T-helper 1 cell treated with Interleukin-12 subunit alpha and Interleukin-12 subunit beta and Interleukin-4 antibody, amounts not matched to agents 30 μg/mL and 1 μg/mL, for 36 hours (primary cell): ENCODE data around the gene STX8.

Experiments used
- H3K27ac Mint-ChIP-seq: one replicate; pipeline ENCODE4 v1.8.0; 2021; ENCODE audit warnings: mild to moderate bottlenecking, mixed read lengths
- H3K27me3 Mint-ChIP-seq: one replicate; pipeline ENCODE4 v1.8.0; 2021; ENCODE audit warnings: low read depth, mixed read lengths
- H3K36me3 Mint-ChIP-seq: one replicate; pipeline ENCODE4 v1.8.0; 2021; ENCODE audit warnings: low read depth, mixed read lengths
- H3K4me1 Mint-ChIP-seq: one replicate; pipeline ENCODE4 v1.8.0; 2021; ENCODE audit warnings: low read depth, mixed read lengths
- H3K4me3 Mint-ChIP-seq: one replicate; pipeline ENCODE4 v1.8.0; 2021; ENCODE audit warnings: mild to moderate bottlenecking, moderate library complexity, mixed read lengths
- H3K9me3 Mint-ChIP-seq: one replicate; pipeline ENCODE4 v1.8.0; 2021; ENCODE audit warnings: mixed read lengths

Gene STX8

DNA sequence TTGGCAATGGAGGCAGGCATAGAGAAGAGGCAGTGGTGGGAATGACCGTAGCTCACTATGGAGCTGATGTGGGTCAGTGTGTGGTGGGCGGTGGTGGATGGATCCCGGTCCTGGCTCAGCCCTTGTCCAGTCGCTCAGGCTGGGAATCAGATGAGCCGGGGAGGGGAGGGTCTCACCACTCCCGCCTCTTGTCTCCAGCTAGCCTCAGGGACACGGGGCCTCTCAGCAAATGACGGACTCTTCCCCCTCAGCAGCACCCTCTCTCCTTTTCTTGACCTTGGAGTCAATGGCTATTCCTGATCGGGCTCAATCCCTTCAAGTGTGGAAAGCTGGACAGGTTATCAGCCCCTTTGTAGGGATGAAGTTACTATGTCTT, 345.8 kb downstream of the STX8 start:
- H3K27me3 Mint-ChIP-seq: no peaks in the 10 kb centered on the region
- H3K4me1 Mint-ChIP-seq: no peaks in the 10 kb centered on the region
- no peak overlapping the region for H3K4me3 Mint-ChIP-seq
- no peaks in the 10 kb centered on the region for H3K9me3 Mint-ChIP-seq
- no peak overlapping the region for H3K27ac Mint-ChIP-seq
- no peaks in the 10 kb centered on the region for H3K36me3 Mint-ChIP-seq

DNA sequence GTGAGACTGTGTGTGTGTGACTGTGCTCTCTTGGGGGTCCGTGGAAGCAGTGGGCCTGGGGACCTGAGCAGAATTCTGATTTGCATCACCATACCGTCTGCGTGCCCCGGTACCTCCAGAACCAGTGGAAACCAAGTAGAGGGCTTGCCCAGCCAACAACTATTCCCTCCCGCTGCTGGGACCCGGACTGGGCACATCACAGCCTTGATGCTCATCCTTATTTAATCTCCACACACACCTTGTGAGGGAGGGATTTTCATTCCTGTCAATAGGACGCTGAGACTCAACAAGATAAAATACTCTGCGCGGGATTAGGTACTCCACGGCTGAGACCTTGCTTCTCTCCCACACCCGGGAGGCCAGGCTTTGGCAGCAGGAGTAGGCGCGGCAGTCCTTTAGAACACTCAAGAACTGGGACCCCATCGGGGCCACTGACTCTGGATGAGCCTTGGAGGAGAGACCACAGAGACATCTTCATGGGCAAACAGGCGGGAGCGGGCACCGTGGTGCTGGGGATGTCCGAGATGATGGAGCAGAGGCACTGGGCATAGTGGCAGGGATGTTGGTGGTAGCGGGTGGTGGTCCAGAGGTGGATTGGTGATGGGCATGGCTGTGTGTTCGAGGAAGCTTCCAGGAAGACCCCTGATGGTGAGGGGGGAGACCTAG, 346.3 kb downstream of the STX8 start:
- H3K27me3 Mint-ChIP-seq: no peaks in the 10 kb centered on the region
- no peaks in the 10 kb centered on the region for H3K36me3 Mint-ChIP-seq
- no peak overlapping the region for H3K4me3 Mint-ChIP-seq
- H3K4me1 Mint-ChIP-seq: no peaks in the 10 kb centered on the region
- no peaks in the 10 kb centered on the region for H3K9me3 Mint-ChIP-seq
- H3K27ac Mint-ChIP-seq: no peak overlapping the region

DNA sequence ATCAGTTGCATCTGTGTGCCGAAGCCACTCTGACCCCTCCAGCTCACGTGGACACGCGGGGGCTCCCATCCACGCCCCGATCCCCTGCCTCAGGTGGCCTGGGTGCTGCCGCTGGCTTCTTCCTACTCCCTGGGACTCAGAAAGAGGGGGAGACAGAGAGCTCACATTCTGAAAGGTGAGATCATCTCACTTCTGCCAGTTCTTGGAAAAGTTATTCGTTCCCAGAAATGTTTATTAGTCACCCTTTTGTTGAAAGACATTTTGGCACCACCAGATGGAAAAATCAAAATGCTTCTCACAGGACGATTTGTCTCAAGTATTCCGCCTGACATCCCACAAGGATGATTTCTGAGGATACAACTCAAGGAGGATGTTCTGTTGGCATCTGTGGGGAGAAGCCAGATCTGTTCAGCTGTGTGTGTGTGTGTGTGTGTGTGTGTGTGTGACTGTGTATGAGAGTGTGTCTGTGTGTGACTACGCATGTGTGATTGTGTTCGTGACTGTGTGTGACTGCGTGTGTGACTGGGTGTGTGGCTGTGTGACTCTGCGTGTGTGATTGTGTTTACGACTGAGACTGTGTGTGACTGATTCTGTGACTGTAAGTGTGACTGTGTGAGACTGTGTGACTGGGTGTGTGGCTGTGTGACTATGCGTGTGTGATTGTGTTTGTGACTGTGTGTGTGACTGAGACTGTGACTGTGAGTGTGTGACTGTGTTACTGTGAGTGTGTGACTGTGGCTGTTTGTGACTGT, 347.0 kb downstream of the STX8 start:
- Mint-ChIP-seq H3K4me3 (no peak overlapping the region), H3K36me3 (no peaks in the 10 kb centered on the region), H3K27me3 (no peaks in the 10 kb centered on the region), H3K27ac (no peak overlapping the region), H3K9me3 (no peaks in the 10 kb centered on the region), H3K4me1 (no peaks in the 10 kb centered on the region)

DNA sequence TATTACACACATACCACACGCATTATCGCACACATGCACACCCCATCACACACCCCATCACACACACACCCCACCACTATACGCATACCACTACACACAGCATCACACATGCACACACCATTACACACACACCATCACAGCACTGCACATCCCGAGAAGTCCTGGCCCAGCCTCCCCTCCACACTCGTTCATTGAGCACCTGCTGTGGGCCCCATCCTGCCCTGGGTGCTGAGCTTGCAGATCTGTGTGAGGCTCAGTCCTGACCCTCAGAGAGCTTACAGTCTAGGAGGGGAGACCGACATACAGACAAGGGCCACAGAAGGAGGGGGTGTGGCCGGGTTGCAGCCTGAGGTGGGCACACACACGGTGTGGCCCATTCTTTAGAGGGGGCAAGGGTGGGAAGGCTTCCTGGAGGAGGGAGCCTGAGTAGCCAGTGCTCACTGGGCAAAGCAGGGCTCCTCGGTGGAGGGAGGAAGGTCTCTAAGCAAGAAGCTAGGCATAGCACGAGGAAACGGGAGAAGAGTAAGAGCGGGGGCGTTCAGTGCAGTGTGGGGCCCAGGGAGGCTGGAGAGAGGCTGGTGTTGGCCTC, 347.7 kb downstream of the STX8 start:
- H3K4me1 Mint-ChIP-seq: no peaks in the 10 kb centered on the region
- H3K4me3 Mint-ChIP-seq: no peak overlapping the region
- no peak overlapping the region for H3K27ac Mint-ChIP-seq
- H3K27me3 Mint-ChIP-seq: no peaks in the 10 kb centered on the region
- H3K36me3 Mint-ChIP-seq: no peaks in the 10 kb centered on the region
- H3K9me3 Mint-ChIP-seq: no peaks in the 10 kb centered on the region

DNA sequence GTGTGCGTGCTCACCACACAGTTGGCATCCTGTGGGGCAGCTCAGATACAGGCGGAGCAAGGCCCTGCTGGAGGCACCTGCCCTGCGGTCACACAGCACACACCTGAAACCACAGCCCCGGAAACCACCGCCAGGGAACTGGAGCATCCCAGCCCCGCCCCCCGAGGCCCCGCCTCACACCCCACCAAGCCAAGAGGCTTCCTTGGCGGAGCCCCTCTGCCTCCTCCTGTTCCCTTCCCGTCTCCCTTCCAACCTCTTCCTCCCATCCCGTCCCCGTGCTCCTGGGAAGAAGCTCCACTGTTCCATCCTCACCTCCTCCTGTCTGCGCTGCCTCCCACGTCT, 348.9 kb downstream of the STX8 start:
- Mint-ChIP-seq H3K27ac (no peak overlapping the region), H3K4me3 (no peak overlapping the region), H3K4me1 (no peaks in the 10 kb centered on the region), H3K36me3 (no peaks in the 10 kb centered on the region), H3K27me3 (no peaks in the 10 kb centered on the region), H3K9me3 (no peaks in the 10 kb centered on the region)

DNA sequence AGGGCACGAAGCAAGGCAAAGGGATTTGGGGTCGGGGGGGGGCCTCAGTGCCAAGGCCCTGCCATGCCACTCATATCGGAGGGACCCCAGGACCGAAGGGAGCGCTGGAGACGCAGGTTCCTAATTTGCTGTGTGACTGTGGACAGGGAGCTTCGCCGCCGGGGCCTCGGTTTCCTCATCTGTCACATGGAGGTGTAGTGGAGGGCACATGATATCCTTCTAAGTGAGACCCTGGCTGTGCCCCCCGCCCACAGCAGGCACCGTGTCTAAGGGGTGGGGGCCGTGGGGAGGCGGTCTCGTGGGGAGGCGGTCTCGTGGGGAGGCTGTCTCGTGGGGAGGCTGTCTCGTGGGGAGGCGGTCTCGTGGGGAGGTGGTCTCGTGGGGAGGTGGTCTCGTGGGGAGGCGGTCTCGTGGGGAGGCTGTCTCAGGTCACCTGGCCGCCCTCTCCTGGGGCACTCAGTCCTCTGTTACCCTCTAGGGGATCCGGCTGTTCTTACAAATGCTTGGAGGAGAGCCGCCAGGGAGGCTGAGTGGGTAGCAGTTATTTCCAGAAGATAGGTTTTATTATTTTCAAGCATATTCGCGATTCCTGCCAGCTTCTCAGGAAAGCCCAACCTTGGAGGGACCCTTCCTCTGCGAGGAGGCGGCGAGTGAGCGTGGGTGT, 349.4 kb downstream of the STX8 start:
- Mint-ChIP-seq H3K4me3 (no peak overlapping the region), H3K9me3 (no peaks in the 10 kb centered on the region), H3K27me3 (no peaks in the 10 kb centered on the region), H3K27ac (no peak overlapping the region), H3K4me1 (no peaks in the 10 kb centered on the region), H3K36me3 (no peaks in the 10 kb centered on the region)

DNA sequence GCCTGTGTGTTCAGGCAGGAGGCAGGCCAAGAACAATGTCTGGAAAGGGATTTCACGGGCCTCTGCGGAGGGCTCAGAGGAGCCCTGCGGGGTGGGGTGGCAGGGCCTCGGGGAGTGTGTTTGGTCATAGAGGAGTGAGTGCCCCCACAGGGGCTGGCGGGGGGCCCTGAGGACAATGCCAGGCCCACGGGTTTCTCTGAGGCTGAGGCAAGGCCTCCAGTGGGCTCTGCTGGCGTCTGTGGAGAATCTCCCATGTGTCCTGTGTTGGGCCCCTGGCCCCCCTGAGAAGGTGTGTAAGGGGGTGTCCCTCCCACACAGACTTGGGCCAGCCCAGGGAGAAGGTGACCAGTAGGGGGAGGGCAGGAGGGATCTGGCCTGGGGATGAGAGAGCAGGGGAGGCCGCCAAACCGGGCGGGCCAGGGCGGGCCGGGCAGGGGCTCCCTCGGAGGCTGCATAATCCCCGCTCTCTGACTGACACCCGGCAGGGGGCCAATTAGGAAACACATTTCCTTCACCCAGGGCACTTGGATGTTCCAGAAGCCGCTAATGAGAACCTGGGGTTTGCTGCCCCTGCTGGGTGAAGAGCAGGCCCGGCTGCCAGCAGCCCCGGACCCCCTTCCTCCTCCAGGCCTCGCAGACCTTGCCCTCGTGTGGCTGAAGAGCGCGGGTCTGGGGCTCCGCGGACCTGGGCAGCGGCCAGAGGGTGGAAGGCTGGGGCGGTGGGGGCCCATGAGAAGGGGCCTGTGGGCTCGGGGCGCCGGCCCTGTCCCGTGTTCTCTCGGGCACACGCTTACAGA, 350.1 kb downstream of the STX8 start:
- H3K9me3 Mint-ChIP-seq: no peaks in the 10 kb centered on the region
- no peaks in the 10 kb centered on the region for H3K27me3 Mint-ChIP-seq
- H3K4me3 Mint-ChIP-seq: no peak overlapping the region
- H3K36me3 Mint-ChIP-seq: no peaks in the 10 kb centered on the region
- no peaks in the 10 kb centered on the region for H3K4me1 Mint-ChIP-seq
- no peak overlapping the region for H3K27ac Mint-ChIP-seq

DNA sequence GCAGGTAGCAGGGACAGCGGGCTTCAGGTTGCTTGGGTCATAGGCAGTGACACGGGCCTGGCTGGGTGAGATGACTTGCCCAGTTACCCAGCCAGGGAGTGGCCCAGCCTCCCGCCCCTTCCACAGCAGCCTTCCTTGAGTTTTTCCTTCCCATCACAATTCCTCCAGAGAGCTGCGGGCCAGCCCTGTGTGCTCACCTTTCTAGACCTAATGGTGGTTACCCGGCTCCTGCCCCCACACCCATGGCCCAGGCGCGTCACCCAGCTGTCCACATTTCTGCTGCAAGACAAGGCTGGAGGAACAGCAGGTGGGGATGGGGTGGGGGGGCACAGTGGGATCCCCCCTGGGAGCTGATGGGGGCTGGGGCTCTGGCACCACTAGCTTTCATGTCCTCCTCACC, 351.1 kb downstream of the STX8 start:
- no peak overlapping the region for H3K4me3 Mint-ChIP-seq
- H3K4me1 Mint-ChIP-seq: no peaks in the 10 kb centered on the region
- H3K27ac Mint-ChIP-seq: no peak overlapping the region
- no peaks in the 10 kb centered on the region for H3K9me3 Mint-ChIP-seq
- H3K36me3 Mint-ChIP-seq: no peaks in the 10 kb centered on the region
- H3K27me3 Mint-ChIP-seq: no peaks in the 10 kb centered on the region

DNA sequence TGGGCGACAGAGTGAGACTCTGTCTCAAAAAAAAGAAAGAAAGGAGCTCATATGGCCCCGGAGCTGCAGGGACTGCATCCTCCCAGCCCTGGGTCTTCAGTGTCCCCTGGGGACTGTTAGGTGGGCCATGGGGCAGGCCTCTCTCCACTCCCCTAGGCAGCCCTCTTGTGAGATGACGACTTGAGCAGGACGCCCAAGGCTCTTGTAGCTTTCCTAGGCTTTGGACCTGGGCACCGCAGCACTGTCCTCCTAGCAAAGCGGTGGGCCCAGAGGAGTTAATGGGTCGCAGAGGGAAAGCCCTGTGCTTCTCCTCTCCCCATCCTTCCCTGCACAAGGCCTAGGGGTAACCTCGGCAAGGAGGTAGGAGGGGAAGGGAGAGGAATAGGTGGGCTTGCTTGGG, 352.1 kb downstream of the STX8 start:
- H3K9me3 Mint-ChIP-seq: no peaks in the 10 kb centered on the region
- H3K4me1 Mint-ChIP-seq: no peaks in the 10 kb centered on the region
- H3K27ac Mint-ChIP-seq: no peak overlapping the region
- H3K4me3 Mint-ChIP-seq: no peak overlapping the region
- H3K27me3 Mint-ChIP-seq: no peaks in the 10 kb centered on the region
- no peaks in the 10 kb centered on the region for H3K36me3 Mint-ChIP-seq

DNA sequence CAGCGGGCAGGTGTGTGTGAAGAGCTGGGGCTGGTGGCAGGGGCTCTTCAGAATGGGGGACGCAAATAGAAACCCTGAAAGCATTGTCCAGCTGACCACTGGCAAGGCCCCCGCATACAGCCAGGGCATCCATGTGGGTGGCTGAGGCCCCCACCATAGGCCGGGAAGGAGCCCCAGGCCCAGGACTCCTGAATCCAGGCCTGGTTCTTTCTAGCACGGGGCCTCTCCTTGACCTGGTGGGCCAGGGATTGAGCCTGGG, 353.8 kb downstream of the STX8 start:
- Mint-ChIP-seq H3K4me1 (no peaks in the 10 kb centered on the region), H3K4me3 (no peak overlapping the region), H3K36me3 (peaks cover 1% of the 10 kb centered on the region), H3K27me3 (no peaks in the 10 kb centered on the region), H3K27ac (no peak overlapping the region), H3K9me3 (peaks cover 4% of the 10 kb centered on the region)

DNA sequence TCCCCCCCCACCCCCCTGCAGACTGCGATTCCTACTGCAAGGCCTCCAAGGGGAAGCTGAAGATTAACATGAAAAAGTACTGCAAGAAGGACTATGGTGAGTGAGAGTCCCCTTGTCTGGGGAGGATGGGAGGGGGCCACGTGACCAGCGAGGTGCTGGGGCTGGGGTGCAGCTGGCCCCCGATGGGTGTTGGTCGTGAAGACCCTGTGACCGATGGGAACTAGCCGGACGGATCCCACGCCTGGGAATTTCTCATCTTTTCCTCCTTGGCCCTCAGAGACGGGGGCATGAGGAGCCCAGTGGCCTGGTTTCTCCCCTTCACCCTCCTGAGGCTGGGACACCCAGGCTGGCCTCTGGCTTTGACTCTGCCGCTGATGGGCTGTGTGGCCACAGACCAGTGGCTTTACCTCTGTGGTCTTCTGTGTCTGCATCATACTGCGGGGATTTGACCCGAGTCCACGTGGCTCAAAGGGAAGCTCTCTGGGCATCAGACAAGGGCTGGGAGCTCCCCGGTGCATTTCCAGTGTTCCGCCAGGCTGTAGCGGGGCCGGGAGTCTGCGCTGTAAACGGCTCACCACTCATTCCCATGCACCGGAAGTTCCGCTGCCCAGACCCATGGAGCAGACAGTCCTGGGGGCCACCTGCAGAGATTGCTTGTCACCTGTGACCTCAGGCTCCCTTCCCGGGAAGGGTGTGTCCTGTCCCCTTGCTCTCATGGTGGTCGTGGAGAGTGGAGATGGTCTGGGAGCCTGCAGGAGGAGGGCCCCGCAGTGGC, 354.3 kb downstream of the STX8 start:
- Mint-ChIP-seq H3K36me3 (peaks cover 1% of the 10 kb centered on the region), H3K27me3 (no peaks in the 10 kb centered on the region), H3K9me3 (peaks cover 6% of the 10 kb centered on the region), H3K27ac (no peak overlapping the region), H3K4me3 (no peak overlapping the region), H3K4me1 (no peaks in the 10 kb centered on the region)

DNA sequence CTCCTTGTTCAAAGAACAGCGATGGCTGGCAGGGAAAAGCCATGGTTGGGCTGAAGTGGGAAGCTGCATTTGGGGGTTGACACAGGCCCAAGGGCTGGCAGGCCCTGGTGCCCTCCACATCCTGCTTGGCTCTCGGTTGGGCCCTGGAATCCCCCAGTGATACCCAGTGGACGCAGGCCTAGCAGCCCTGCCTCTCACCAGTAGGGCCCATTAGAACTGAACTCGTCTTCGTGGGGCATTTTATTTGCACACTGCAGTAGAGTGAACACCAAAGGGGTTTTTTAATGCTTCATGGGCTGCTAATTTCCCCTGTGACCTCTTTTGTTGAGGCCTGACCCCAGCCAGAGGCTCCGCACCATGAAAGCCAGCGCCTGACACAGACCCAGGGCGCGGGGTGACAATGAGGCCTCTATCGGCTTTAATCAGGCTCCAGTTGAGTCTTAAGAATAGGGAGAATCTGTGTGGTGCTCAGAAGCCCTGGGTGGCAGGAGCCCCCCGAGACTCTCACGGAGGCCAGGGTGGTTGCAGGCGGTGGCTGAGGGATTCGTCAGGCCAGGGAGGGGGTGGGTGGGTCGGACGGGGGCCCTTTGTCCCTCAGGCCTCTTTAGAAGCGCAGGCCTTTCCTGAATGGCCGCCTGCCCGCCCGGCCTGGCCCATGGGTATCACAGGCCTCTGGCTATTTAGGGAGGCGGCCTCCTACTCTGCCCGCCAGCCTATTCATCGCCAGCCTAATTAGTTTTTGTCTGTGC, 355.0 kb downstream of the STX8 start:
- H3K4me3 Mint-ChIP-seq: no peak overlapping the region
- peaks cover 14% of the 10 kb centered on the region for H3K9me3 Mint-ChIP-seq
- H3K4me1 Mint-ChIP-seq: no peaks in the 10 kb centered on the region
- H3K36me3 Mint-ChIP-seq: peaks cover 1% of the 10 kb centered on the region
- no peaks in the 10 kb centered on the region for H3K27me3 Mint-ChIP-seq
- no peak overlapping the region for H3K27ac Mint-ChIP-seq

DNA sequence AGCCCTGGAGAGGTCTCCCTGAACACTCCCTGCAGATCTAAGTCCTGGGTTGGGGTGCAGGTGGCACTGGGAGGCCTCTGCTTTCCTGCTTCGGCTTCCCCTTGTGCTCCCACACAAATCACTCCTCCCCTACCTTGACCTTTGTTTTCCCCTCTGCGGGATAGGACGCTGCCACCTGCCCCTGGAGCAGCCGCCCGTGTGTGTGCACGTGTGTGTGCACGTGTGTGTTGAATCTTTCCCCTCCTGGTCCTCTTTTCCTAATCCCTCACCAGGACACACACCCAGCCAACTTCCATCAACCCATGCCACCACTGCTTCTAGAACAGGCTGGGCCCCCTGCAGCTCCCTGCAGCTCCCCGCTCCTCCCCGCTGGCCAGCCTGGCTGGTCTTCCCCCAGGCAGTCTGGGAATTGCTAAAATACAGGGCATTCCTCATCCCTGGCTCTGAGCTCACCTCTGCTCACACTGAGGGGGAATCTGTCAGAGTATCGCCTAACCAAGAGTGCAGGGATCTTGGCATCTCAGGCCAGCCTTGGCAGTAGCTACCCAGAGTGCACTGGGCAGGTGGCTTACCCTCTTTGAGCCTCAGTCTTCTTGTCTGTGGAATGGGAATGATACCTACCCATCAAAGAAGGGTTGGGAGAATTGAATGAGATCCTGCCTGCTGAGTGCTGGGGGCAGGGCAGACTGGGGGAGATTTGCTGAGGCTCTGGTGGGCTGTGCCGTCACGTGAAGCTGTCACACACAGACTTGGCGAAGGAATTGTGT, 355.8 kb downstream of the STX8 start:
- H3K27ac Mint-ChIP-seq: no peak overlapping the region
- no peaks in the 10 kb centered on the region for H3K27me3 Mint-ChIP-seq
- peaks cover 1% of the 10 kb centered on the region for H3K36me3 Mint-ChIP-seq
- H3K4me3 Mint-ChIP-seq: no peak overlapping the region
- H3K4me1 Mint-ChIP-seq: no peaks in the 10 kb centered on the region
- peaks cover 22% of the 10 kb centered on the region for H3K9me3 Mint-ChIP-seq
